Thyroid gland (tissue), 4 donors: Measurements from ENCODE around the gene KRT38.

Source experiments
- POLR2A ChIP-seq, 2 donors: fragments of 450-650 bp; IDR thresholded peaks; one replicate each; pipeline ENCODE4 v1.6.1; 2017; ENCODE audit warnings: antibody characterized with exemption in 2 of 2, mild to moderate bottlenecking in 2 of 2, moderate library complexity in 1 of 2
- TF ChIP-seq, protein P1 (sequence below), 6 experiments: fragments of 200-600 bp in 3 of 6; fragments of 450-650 bp in 3 of 6; sonication (generic) in 3 of 6; IDR thresholded peaks; one replicate each; pipeline ENCODE4 v1.5.1; 2016 to 2019; ENCODE audit warnings: antibody characterized with exemption in 6 of 6, mild to moderate bottlenecking in 2 of 6, inconsistent platforms in 1 of 6, moderate library complexity in 1 of 6

GRCh38 chr17:41387670-41388069 lies 53.1 kb downstream of the KRT38 start:
- TF ChIP-seq, protein P1, sequence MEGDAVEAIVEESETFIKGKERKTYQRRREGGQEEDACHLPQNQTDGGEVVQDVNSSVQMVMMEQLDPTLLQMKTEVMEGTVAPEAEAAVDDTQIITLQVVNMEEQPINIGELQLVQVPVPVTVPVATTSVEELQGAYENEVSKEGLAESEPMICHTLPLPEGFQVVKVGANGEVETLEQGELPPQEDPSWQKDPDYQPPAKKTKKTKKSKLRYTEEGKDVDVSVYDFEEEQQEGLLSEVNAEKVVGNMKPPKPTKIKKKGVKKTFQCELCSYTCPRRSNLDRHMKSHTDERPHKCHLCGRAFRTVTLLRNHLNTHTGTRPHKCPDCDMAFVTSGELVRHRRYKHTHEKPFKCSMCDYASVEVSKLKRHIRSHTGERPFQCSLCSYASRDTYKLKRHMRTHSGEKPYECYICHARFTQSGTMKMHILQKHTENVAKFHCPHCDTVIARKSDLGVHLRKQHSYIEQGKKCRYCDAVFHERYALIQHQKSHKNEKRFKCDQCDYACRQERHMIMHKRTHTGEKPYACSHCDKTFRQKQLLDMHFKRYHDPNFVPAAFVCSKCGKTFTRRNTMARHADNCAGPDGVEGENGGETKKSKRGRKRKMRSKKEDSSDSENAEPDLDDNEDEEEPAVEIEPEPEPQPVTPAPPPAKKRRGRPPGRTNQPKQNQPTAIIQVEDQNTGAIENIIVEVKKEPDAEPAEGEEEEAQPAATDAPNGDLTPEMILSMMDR (IDR thresholded peaks at IDR 0.05), result no peak
- TF ChIP-seq POLR2A (IDR thresholded peaks at IDR 0.05), result no peak
